IPS-NIHi11 (cell line): ENCODE data around the gene CCND1.

Source experiments
- DNase-seq: peaks from one replicate; pipeline ENCODE4 v3.0.0; 2012; ENCODE audit warnings: mixed read lengths, low spot score

CCND1 gene

GRCh38 chr11:69654001-69654659 lies 13.2 kb downstream of the CCND1 start:
- DNase-seq, result no peak

- no peak for DNase-seq
Measured at GRCh38 chr11:69654660-69655478, 13.9 kb downstream of the CCND1 start.

- DNase-seq, result no peak
Measured at GRCh38 chr11:69655479-69656428, 14.8 kb downstream of the CCND1 start.

GRCh38 chr11:69656536-69657455 lies 15.8 kb downstream of the CCND1 start:
- DNase-seq, result no peak

GRCh38 chr11:69657456-69657910 lies 16.5 kb downstream of the CCND1 start:
- DNase-seq, result no peak

GRCh38 chr11:69657911-69658625 lies 17.1 kb downstream of the CCND1 start:
- DNase-seq, result peak; percentile 89

- DNase-seq, result no peak
Measured at GRCh38 chr11:69658626-69659450, 17.9 kb downstream of the CCND1 start.

- no peak for DNase-seq
Measured at GRCh38 chr11:69659591-69659990, 18.6 kb downstream of the CCND1 start.

GRCh38 chr11:69660001-69660500 lies 19.1 kb downstream of the CCND1 start:
- DNase-seq, result no peak

GRCh38 chr11:69661413-69661715 lies 20.4 kb downstream of the CCND1 start:
- DNase-seq, result no peak

- DNase-seq, result peak; percentile 65
Measured at GRCh38 chr11:69662021-69662698, 21.2 kb downstream of the CCND1 start.

GRCh38 chr11:69662806-69663205 lies 21.9 kb downstream of the CCND1 start:
- no peak for DNase-seq

GRCh38 chr11:69663326-69663725 lies 22.4 kb downstream of the CCND1 start:
- no peak for DNase-seq

- no peak for DNase-seq
Measured at GRCh38 chr11:69664103-69664775, 23.3 kb downstream of the CCND1 start.

- no peak for DNase-seq
Measured at GRCh38 chr11:69664901-69665300, 23.9 kb downstream of the CCND1 start.

- no peak for DNase-seq
Measured at GRCh38 chr11:69665669-69666068, 24.7 kb downstream of the CCND1 start.

GRCh38 chr11:69666261-69666660 lies 25.3 kb downstream of the CCND1 start:
- DNase-seq, result no peak

GRCh38 chr11:69666752-69667536 lies 26.0 kb downstream of the CCND1 start:
- no peak for DNase-seq
